GM12864 (cell line): Measurements from ENCODE around the gene LCE2C.
"Not testable (repeated sequence)": the region's sequence is repeated elsewhere in the genome, so short reads cannot be mapped to it uniquely, and the experiment has no call there.

Experiments used
- DNase-seq: peaks from one replicate; pipeline ENCODE4 v3.0.0-alpha.2; 2011; ENCODE audit warnings: low read depth
- H3K4me3 ChIP-seq: 2 replicates; pipeline ENCODE4 v1.5.1; 2011; ENCODE audit warnings: mild to moderate bottlenecking, low read depth, low read length, control low read depth
- CTCF ChIP-seq: IDR thresholded peaks from 2 replicates; pipeline ENCODE4 v1.5.1; 2011; ENCODE audit warnings: low read depth, mild to moderate bottlenecking, moderate library complexity, low read length, control low read depth, inconsistent platforms; ENCODE audit errors: missing control alignments

LCE2C gene

GRCh38 chr1:152679459-152679858 lies 4.4 kb downstream of the LCE2C start:
- no peak for TF ChIP-seq CTCF
- no peak overlapping the region for H3K4me3 ChIP-seq
- DNase-seq = no peak

DNA sequence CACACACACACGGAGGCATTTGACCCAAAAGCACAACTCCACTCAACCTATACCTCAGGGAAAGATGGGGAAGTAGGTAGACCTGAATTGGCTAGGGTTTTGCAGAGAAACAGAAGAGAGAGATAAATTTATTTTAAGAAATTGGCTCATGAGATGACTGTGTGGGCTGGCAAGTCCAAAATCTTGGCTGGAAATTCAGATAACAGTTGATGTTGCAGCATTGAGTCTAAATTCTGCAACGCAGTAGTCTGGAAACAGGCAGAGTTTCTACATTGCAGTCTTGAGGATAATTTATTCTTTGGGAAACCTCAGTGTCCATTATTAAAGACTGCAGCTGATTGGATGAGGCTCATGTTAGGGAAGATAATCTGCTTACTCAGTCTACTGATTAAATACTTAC lies 6.5 kb downstream of the LCE2C start:
- no peak for DNase-seq
- TF ChIP-seq CTCF = no peak
- no peak overlapping the region for H3K4me3 ChIP-seq

GRCh38 chr1:152683846-152684245 lies 8.8 kb downstream of the LCE2C start:
- DNase-seq = no peak
- no peak overlapping the region for H3K4me3 ChIP-seq
- TF ChIP-seq CTCF = no peak

DNA sequence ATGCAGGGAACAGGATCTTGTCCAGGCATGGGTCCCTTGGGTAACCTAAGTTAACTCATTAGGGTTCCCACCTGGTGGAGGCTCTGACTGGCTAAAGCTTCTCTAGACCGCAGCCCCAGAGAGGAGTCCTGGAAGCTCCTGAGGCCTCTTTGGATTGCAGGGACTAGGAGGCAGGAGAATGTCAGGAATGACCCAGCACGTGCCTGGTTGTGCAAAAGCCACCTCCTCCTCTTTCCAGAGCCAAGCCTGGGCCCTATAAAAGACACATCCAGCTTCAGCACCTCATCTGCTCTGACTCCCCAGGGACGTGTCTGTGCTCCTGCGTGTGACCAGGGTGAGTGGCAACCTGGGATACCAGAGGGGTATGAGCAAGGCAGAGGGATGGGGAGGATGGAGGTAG lies 10.7 kb downstream of the LCE2C start, which contains the start of gene LCE2B:
Gene LCE2B, plus strand, starts transcription at position 301 of the 400 bp plus-strand sequence. CDS start 721 bp downstream, outside the sequence.
- not testable (repeated sequence) for H3K4me3 ChIP-seq, DNase-seq

DNA sequence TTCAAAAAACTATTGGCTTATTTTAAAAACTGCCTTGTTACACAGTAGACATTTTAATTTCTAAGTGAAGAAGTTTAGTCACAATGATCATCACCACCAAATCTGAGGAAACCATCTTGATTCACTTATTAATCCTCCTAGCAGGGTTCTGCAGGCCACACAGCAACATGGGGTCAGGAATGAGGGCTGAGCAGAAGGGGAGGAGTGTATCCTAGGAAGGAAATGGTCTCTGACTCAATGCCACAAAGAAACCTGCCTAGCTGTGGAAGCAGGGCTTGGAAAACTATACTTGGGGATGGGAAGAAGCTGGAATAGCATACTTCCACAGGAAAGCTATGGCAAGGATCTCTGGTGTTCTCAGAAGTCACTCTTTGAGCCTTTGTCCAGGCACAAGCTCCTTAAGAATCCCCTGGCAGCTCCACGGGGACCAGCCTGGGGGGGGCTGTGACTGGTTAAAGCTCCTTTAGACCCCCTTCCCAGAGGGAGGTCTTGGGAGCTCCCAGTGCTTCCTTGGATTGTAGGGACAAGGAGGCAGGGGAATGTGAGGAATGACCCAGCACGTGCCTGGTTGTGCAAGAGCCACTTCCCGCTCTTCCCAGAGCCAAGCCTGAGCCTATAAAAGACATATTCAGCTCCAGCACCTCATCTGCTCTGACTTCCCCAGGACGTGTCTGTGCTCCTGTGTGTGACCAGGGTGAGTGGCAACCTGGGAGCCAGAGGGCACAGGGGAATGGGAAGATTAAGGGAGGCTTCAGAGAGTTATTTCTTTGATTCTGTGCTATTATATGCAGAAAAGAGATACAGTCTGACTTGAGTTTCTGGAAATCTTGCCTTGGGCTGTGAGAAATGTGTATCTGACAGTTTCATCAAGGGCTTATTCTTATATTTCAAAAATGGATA lies 22.9 kb downstream of the LCE2C start, which contains the start of gene LCE2A:
Gene LCE2A, plus strand, starts transcription at position 645 of the 900 bp plus-strand sequence. CDS start 557 bp downstream, outside the sequence.
- DNase-seq = no peak
- no peak within 1 kb of the TSS for H3K4me3 ChIP-seq
- TF ChIP-seq CTCF = no peak

- no peak for DNase-seq
- TF ChIP-seq CTCF = no peak
- no peak overlapping the region for H3K4me3 ChIP-seq
Observed at GRCh38 chr1:152699746-152700145, 24.7 kb downstream of the LCE2C start.

- H3K4me3 ChIP-seq = no peak within 1 kb of the TSS
- DNase-seq = no peak
- TF ChIP-seq CTCF = no peak
Observed at GRCh38 chr1:152707860-152708259, 32.8 kb downstream of the LCE2C start, which contains the start of gene LCE4A. LCE4A (plus strand) TSS chr1:152708160; CDS start chr1:152709076, 916 bp downstream.
